Stimulated activated CD8-positive, alpha-beta memory T cell treated with anti-CD3 and anti-CD28 coated beads, Interleukin-7, amount 100 ng/mL, for 4 hours (primary cell): ENCODE results near the gene LZTS2.

Experiments
- DNase-seq, 2 donors: peaks; one replicate each; pipeline ENCODE4 v3.0.0-alpha.2; 2020; ENCODE audit warnings: low read depth in 2 of 2

Gene LZTS2

GRCh38 chr10:101052285-101052684, 52.7 kb downstream of the LZTS2 start:
- DNase-seq, result no peak

DNA sequence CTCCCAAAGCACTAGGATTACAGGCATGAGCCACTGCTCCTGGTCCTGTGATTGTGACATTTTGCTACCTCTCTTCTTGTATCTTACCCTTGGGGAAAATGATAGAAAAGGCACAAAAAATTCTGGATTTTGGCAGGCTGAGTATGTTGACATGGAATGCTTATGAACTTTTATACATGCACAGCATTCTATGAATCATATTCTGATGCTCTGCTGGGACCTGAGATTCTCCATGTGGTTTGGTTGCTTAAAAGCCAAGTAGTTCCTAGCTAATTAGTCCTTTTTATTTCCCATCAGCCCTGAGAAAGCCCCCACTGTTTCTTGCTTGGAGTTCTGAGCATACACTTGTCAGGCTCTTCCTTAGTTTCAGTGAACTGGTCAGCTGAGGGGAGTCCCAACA, 53.9 kb downstream of the LZTS2 start:
- DNase-seq, result no peak

DNA sequence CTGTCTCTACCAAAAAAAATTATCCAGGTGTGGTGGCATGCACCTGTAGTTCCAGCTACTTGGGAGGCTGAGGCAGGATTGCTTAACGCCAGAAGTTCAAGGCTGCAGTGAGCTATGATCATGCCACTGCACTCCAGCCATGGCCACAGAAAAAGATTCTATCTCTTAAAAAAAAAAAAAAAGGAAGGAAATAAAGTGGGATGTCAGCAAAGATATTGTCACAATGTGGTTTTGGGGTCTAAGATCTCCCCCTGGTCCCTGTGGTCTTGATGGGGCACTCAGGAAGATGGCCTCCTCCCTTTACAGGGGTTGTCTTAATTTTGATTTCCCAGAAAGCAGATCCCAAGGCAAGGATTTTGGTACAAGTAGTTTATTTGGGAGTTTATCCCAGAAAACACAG, 54.7 kb downstream of the LZTS2 start:
- no peak for DNase-seq

GRCh38 chr10:101054876-101055275, 55.3 kb downstream of the LZTS2 start:
- DNase-seq, result no peak

- DNase-seq, result no peak
Measured at GRCh38 chr10:101055411-101055810, 55.8 kb downstream of the LZTS2 start.

DNA sequence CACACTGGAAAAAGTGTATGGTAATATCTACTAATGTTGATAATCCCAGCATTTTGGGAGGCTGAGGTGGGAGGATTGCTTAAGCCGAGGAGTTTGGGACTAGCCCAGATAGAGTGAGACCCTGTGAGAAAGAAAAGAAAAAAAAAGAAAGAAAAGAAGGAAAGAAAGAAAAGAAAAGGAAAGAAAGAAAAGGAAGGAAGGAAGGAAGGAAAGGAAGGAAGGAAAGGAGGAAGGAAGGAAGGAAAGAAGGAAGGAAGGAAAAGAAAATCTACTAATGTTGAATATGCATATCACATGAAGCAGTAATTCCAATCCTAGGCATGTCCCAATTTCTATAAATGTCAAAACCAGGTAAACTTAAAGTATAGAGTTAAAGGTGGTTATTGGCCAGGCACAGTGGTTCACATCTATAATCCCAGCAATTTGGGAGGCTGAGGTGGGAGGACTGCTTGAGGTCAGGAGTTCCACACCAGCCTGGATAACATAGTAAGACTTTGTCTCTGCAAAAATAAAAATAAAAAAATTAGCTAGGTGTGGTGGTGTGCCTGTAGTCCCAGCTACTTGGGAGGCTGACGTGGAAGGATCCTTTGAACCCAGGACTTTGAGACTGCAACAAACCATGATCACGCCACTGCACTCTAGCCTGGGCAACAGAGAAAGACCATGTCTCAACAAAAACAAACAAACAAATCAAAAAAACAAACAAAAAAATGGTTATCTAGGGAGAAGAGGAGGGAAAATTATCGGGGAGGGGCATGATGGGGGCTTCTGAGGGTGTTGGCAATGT, 57.0 kb downstream of the LZTS2 start:
- no peak for DNase-seq
